ENCODE results near the gene PDE6H.

The PDE6H gene

GRCh38 chr12:14951851-14952250 is 21.0 kb upstream of the PDE6H start:
- no peak for DNase-seq (ENCODE audit: low read depth in 2 of 2)

DNA sequence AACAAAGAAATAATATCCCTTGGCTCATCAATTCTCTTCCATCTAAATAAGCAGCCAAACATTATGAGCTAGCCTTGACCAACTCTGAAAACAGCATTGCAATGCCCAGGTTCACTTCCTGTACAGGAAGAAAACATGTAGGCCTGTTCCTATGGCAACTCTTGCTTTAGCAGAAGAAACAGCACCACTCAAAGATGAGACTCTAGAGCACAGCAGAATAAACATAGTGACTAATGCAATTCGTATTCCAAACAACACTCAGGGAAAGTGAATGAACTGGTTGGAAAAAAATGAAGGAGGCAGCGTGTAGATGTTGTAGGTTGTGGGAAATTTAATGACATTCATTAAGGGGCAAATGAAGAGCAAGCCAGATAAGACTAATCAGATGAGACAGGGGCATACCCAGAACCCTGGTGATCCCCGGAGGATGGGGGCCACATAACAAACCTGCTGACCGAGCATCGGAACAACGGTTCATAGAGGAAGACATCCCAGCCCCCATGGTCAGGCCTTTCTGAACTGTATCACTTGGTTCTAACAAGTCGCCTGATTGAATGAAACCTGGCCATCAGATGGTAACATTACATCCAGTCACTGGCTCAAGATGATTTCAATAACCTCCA is 20.4 kb upstream of the PDE6H start:
- DNase-seq (ENCODE audit: low read depth in 2 of 2): no peak

- no peak for DNase-seq (ENCODE audit: low read depth in 2 of 2)
Measured at GRCh38 chr12:14953752-14954151, 19.1 kb upstream of the PDE6H start.

DNA sequence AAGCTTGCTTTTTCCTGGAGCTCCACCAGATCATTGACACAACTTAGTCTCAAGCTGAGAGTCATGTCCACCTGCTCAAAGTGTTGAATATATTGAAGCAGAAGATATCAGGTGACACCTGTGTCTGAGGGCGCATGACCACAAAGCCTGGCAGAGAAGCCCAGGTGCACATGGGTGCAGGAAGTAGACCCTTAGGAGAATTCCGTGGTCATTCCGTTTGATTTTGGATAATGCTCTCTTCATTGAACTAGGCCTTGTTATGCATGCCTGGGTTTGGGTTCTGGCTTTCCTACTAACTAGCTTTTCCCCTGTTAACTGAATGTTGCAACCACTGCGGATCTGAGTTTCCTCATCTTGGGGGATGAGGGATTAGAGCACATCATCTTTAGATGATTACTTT is 18.6 kb upstream of the PDE6H start:
- DNase-seq (ENCODE audit: low read depth in 2 of 2): no peak

GRCh38 chr12:14956024-14956891 is 16.6 kb upstream of the PDE6H start:
- no peak for DNase-seq (ENCODE audit: low read depth in 2 of 2)

- no peak for DNase-seq (ENCODE audit: low read depth in 2 of 2)
Measured at GRCh38 chr12:14956905-14957304, 15.9 kb upstream of the PDE6H start.

GRCh38 chr12:14957551-14958168 is 15.2 kb upstream of the PDE6H start:
- no peak for DNase-seq (ENCODE audit: low read depth in 2 of 2)

DNA sequence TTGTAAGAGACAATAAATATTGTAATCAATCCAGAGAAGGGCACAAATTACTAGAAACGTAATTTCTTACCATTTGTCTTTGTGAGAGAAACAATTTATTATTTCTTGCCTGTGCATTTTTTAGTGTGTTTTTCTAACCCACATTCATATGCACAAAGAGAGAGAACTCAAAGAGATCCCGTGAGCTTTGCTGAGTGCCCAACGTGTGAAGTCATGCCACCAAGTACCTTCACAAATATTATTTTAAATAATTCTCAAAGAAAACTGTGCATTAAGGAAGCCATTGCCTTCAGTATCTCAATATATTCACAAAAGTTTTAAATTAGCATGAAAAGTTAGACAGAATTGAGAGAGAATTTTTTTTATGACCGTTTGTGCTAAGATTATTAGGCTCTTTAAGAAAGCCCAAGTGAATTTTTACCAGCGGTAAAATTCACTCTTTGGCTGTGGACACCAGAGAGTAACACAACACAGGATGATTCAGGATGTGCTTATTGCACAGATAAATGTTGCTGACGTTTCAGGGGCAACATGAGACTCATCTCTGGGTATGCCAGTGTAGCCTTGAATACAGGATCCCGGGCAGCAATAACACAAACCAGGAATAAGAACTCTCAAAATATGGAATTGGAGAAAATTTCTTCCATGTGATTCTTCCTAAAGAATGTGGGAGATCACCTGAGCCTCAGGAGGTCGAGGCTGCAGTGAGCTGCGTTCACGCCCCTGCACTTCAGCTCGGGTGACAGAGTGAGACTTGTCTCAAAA is 14.3 kb upstream of the PDE6H start:
- no peak for DNase-seq (ENCODE audit: low read depth in 2 of 2)

DNA sequence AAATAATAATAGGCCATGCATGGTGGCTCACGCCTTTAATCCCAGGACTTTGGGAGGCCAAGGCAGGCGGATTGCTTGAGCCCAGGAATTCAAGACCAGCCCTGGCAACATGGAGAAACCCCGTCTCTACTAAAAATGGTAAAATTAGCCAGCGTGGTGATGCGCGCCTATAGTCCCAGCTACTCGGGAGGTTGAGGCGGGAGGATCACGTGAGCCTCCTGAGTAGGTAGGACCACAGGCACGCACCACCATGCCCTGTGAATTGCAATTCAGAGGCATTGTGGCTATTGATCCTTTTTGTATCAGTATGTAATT is 13.8 kb upstream of the PDE6H start:
- DNase-seq (ENCODE audit: low read depth in 2 of 2): no peak

GRCh38 chr12:14959463-14959862 is 13.4 kb upstream of the PDE6H start:
- no peak for DNase-seq (ENCODE audit: low read depth in 2 of 2)

DNA sequence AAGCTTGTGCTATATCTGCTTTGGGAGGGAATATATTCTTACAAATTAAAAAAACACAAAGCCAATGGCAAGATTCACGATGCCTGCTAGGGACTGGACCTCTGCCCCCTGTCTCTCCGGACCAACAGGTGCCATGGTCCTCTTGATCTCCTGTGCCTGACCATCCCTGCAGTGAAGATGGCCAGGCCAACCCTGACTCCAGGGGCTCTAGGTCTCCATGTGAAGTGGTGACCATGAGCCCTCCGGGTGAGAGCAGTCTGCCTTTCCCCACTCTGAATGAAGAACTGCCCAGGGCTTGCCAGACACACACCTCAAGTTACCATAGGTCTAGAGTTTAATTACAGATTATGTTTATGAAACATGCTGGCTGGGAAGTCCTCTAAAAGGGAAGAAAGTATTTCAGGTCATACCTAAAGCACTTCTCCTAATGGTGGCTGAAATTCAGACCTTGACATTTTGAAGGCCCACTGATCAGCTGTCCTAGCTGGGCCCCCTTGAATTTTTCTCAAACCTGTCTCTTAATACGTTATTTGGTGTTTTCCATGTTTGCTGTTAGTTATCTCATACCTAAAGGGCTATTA is 12.8 kb upstream of the PDE6H start:
- DNase-seq (ENCODE audit: low read depth in 2 of 2): no peak

DNA sequence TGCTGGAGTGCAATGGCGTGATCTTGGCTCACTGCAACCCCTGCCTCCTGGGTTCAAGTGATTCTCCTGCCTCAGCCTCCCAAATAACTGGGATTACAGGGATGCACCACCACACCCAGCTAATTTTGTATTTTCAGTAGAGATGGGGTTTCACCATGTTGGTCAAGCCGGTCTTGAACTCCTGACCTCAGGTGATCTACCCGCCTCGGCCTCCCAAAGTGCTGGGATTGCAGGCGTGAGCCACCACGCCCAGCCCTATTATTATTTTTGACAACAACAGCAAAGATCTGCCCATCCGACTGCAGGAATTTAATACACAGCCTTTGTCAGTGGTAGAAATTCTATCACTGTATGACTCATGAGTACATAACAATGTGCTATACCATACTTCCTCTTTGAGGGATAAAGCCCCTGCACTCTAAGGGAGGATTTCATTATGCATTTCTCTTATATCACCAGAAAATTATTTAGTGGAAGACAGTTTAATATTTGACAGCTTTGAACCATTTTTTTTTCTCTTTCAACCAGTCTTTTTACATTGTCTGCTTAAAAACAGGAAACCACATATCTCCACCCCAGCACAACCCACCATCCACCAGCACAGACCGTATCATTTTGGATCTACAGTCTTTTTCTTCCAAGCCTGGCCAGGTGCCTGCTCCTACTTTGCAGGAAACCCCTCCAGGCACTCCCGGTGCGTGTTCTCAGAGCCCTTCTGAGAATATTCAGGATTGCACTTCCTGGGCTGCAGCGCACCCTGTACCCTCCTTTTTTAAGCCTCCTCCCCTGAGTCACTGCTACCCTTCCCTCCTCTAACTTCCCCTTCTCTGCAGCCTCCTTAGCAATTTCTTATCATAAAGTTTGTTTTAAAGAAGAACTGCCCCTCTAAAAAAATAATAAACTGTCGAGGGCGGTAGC is 12.0 kb upstream of the PDE6H start:
- no peak for DNase-seq (ENCODE audit: low read depth in 2 of 2)

DNA sequence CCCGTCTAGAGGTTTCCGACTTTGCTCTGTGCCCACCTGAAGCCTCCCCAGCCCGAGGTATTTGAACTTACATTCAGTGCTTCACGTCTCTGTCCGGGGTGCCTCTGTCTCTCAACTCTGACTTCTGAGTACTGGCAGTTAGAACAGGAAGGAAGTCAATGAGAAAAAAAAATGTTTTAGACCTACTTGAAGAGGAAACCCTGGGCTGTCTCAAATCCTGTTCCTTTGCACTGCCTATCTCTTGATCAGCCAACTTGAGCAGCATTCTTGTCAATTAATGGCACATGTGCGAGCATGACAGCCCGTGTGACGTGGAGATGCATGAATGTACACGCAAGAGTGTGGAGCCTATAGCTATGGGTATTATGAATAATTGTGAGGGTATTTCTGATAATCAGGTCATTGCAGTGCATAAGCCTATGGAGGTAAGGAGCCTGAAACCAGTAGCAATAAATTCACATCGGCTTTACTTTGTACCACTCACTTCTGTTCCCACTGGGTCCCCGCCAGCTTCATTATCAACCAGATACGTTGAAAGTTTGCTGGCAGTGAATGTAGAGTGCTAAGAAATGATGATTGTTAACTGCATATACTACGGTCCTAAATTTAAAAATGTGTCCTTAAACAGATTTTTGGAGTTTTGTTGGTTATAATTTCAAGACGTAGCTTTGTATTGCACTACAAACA is 11.2 kb upstream of the PDE6H start, which contains the start of gene ARHGDIB:
Gene ARHGDIB, minus strand, starts transcription at position 136 of the 687 bp plus-strand sequence. CDS start 10,889 bp downstream, outside the sequence.
- peak; percentile 65 to 68 for DNase-seq (ENCODE audit: low read depth in 2 of 2)

- DNase-seq (ENCODE audit: low read depth in 2 of 2): no peak
Measured at GRCh38 chr12:14962153-14962539, 10.7 kb upstream of the PDE6H start.

DNA sequence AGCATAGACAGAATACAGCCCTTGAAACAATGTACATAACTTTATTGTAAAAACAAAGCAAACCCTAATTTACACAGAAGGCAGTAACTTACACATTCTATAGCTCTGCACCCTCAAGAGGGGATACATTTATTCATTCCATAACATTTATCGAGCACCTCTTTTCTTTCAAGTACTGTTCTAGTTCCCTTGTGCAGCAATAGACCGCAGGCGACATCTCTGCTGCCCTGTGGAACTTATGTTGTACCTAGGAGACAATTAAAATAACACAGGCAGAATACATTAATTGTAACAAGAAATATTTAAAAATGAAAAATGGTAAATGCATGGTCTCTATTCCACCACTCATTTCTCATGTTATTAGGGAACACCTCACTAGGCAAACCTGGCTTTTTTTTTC is 10.0 kb upstream of the PDE6H start:
- no peak for DNase-seq (ENCODE audit: low read depth in 2 of 2)

- DNase-seq (ENCODE audit: low read depth in 2 of 2): no peak
Measured at GRCh38 chr12:14963520-14963919, 9.3 kb upstream of the PDE6H start.

- no peak for DNase-seq (ENCODE audit: low read depth in 2 of 2)
Measured at GRCh38 chr12:14964406-14964805, 8.4 kb upstream of the PDE6H start.

DNA sequence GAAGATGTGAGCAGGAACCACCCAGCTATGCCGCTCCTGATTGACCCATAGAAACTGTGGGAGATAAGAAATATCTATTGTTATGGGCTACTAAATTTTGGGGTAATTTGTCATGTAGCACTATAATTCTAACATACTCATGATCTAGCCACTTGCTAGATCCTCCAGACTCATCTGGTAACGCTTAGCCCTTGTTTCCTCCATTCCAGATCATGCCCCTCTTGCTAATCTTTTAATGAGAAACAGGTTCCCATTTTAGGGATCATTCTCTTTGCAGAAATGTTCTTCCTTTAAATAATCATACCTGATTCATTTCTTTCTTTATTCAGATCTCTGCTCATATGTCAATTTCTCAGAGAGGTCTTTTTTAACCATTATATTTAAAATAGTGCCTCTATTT is 7.6 kb upstream of the PDE6H start:
- no peak for DNase-seq (ENCODE audit: low read depth in 2 of 2)

DNA sequence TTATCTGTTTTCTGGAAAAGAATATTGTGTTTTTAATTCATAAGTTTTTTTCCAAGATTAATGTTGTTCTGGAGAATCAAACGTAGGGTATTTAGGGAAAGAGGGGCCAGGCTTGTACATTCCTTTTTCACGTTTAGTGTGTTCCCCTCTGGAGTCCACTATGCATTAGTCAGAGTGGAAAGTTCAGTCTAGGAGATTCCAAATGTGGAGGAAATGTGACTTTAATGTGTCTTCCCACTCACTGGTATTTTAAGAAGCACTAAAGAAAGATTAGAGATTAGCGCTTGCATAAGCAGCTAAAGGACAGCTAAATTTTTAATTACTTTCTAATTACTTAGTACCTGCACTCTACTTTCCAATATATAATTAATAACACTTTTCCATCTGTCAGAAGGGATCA is 4.4 kb upstream of the PDE6H start:
- DNase-seq (ENCODE audit: low read depth in 2 of 2): no peak

- no peak for DNase-seq (ENCODE audit: low read depth in 2 of 2)
Measured at GRCh38 chr12:14970473-14970872, 2.4 kb upstream of the PDE6H start.

Data from stimulated activated CD4-positive, alpha-beta T cell treated with anti-CD3 and anti-CD28 coated beads, Interleukin-15, amount 100 ng/mL, for 48 hours (primary cell).